MM.1S (cell line): Measurements from ENCODE around the gene KCTD18.

Source experiments
- DNase-seq: peaks from one replicate; pipeline ENCODE4 v3.0.0-alpha.2; 2015
- H2AFZ ChIP-seq: fragments of 300-600 bp; sonication (generic); 2 replicates; pipeline ENCODE4 v1.6.0; 2016; ENCODE audit warnings: antibody characterized with exemption, low read length
- H3F3A ChIP-seq: fragments of 300-600 bp; sonication (generic); 2 replicates; pipeline ENCODE4 v1.6.1; 2016; ENCODE audit warnings: mild to moderate bottlenecking, antibody characterized with exemption, low read length, moderate library complexity, mixed read lengths; ENCODE audit not compliant: insufficient read depth
- H3K27ac ChIP-seq: fragments of 300-600 bp; sonication (generic); 2 replicates; pipeline ENCODE4 v1.5.1; 2016; ENCODE audit warnings: mild to moderate bottlenecking, low read length
- H3K27me3 ChIP-seq: fragments of 300-600 bp; sonication (generic); replicated peaks from 2 replicates; pipeline ENCODE4 v1.6.0; 2016; ENCODE audit warnings: low read length; ENCODE audit not compliant: insufficient read depth
- H3K36me3 ChIP-seq: fragments of 300-600 bp; sonication (generic); replicated peaks from 2 replicates; pipeline ENCODE4 v1.6.1; 2016; ENCODE audit warnings: mild to moderate bottlenecking, low read length, mixed read lengths; ENCODE audit not compliant: insufficient read depth
- H3K4me1 ChIP-seq: fragments of 300-600 bp; sonication (generic); 2 replicates; pipeline ENCODE4 v1.6.1; 2016; ENCODE audit warnings: low read length, mixed read lengths
- H3K4me2 ChIP-seq: fragments of 300-600 bp; sonication (generic); 2 replicates; pipeline ENCODE4 v1.6.0; 2016; ENCODE audit warnings: low read depth, low read length
- H3K4me3 ChIP-seq: fragments of 300-600 bp; sonication (generic); 2 replicates; pipeline ENCODE4 v1.5.1; 2016; ENCODE audit warnings: low read length, mixed read lengths
- H3K79me2 ChIP-seq: fragments of 300-600 bp; sonication (generic); 2 replicates; pipeline ENCODE4 v1.6.1; 2016; ENCODE audit warnings: mixed run types, low read length, mixed read lengths
- H3K9ac ChIP-seq: fragments of 300-600 bp; sonication (generic); 2 replicates; pipeline ENCODE4 v1.6.1; 2016; ENCODE audit warnings: low read length, mixed read lengths
- H3K9me2 ChIP-seq: fragments of 300-600 bp; sonication (generic); replicated peaks from 2 replicates; pipeline ENCODE4 v1.6.1; 2016; ENCODE audit warnings: mild to moderate bottlenecking, low read length, mixed read lengths; ENCODE audit not compliant: insufficient read depth
- H3K9me3 ChIP-seq: fragments of 300-600 bp; sonication (generic); replicated peaks from 2 replicates; pipeline ENCODE4 v1.6.1; 2016; ENCODE audit warnings: mild to moderate bottlenecking, low read length, mixed read lengths; ENCODE audit not compliant: insufficient read depth
- H4K20me1 ChIP-seq: fragments of 300-600 bp; sonication (generic); 2 replicates; pipeline ENCODE4 v1.6.1; 2016; ENCODE audit warnings: mild to moderate bottlenecking, low read length, moderate library complexity, mixed read lengths; ENCODE audit not compliant: insufficient read depth
- EZH2 ChIP-seq: fragments of 300-600 bp; sonication (generic); optimal IDR thresholded peaks from 2 replicates; pipeline ENCODE3; 2017; ENCODE audit warnings: low read depth, mild to moderate bottlenecking, antibody characterized with exemption, low read length, mixed read lengths
- EZH2phosphoT487 ChIP-seq: fragments of 300-600 bp; sonication (generic); IDR thresholded peaks from 2 replicates; pipeline ENCODE4 v1.6.1; 2018; ENCODE audit warnings: antibody characterized with exemption, low read length
- TF ChIP-seq, protein P1 (sequence below): fragments of 300-600 bp; sonication (generic); IDR thresholded peaks from 2 replicates; pipeline ENCODE4 v1.5.1; 2016; ENCODE audit warnings: antibody characterized with exemption, low read length, mixed read lengths

Gene KCTD18

DNA sequence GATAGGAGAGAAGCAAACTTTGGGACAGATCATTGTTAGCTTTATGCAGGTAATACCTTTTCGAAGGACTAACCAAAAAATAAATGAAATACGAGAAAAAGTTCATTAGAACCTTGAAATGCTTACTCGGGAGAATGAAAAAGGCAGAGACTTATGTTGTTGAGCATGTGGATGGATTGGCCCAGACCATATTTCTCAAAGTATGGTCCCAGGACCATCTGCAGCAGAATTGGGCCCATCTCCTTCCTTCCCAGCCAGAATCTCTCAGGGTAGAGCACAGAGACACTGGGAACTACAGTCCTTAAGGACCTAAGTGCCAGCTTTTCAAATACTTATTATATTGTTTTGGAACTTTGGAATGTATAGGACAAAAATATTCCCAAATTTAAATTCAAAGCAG lies 50.8 kb downstream of the KCTD18 start:
- H3K9ac ChIP-seq, result no peak overlapping the region
- peaks cover 53% of the 10 kb centered on the region for H3K4me1 ChIP-seq
- no peak overlapping the region for H2AFZ ChIP-seq
- no peak for DNase-seq
- no peaks in the 10 kb centered on the region; the same call in 1 of the 2 replicates for H3K36me3 ChIP-seq
- no peak overlapping the region for H3K4me3 ChIP-seq
- no peak overlapping the region for H3K4me2 ChIP-seq
- TF ChIP-seq EZH2 (no peak), EZH2phosphoT487 (no peak)
- TF ChIP-seq, protein P1, sequence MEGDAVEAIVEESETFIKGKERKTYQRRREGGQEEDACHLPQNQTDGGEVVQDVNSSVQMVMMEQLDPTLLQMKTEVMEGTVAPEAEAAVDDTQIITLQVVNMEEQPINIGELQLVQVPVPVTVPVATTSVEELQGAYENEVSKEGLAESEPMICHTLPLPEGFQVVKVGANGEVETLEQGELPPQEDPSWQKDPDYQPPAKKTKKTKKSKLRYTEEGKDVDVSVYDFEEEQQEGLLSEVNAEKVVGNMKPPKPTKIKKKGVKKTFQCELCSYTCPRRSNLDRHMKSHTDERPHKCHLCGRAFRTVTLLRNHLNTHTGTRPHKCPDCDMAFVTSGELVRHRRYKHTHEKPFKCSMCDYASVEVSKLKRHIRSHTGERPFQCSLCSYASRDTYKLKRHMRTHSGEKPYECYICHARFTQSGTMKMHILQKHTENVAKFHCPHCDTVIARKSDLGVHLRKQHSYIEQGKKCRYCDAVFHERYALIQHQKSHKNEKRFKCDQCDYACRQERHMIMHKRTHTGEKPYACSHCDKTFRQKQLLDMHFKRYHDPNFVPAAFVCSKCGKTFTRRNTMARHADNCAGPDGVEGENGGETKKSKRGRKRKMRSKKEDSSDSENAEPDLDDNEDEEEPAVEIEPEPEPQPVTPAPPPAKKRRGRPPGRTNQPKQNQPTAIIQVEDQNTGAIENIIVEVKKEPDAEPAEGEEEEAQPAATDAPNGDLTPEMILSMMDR, result no peak
- no peaks in the 10 kb centered on the region for H4K20me1 ChIP-seq
- no peaks in the 10 kb centered on the region for H3K9me2 ChIP-seq
- no peaks in the 10 kb centered on the region for H3K79me2 ChIP-seq
- no peak overlapping the region for H3K27ac ChIP-seq
- H3K9me3 ChIP-seq, result no peaks in the 10 kb centered on the region
- peaks cover 15% of the 10 kb centered on the region for H3F3A ChIP-seq
- no peaks in the 10 kb centered on the region for H3K27me3 ChIP-seq

DNA sequence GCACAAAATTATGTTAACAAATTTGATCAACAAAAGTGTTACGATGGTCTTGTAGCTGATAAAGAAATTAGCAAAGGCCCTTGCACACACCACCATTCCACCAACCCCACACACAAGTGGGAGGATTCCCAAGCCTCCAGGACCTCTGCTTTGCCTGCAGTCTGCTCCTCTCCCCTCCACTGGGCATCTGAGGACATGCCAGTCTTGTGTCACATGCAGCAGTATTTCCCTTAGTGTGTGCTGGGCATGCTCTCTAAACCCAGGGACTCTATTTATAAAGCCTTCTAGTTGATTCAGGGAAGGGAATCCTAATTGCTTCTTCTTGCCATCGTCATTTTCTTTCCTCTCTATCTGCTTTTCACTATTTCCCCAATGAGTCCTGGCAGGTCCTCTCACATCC lies 53.3 kb downstream of the KCTD18 start:
- no peaks in the 10 kb centered on the region for H3K79me2 ChIP-seq
- H3K4me2 ChIP-seq, result peak overlapping the region; percentile 31
- TF ChIP-seq EZH2 (no peak), EZH2phosphoT487 (no peak)
- TF ChIP-seq, protein P1, result no peak
- no peaks in the 10 kb centered on the region for H4K20me1 ChIP-seq
- peak overlapping the region; percentile 96 for H3K27ac ChIP-seq
- H3K9ac ChIP-seq, result peak overlapping the region; percentile 6; the same call in 1 of the 2 replicates
- no peaks in the 10 kb centered on the region for H3K9me2 ChIP-seq
- no peaks in the 10 kb centered on the region for H3K36me3 ChIP-seq
- H3K27me3 ChIP-seq, result no peaks in the 10 kb centered on the region
- peaks cover 15% of the 10 kb centered on the region for H3F3A ChIP-seq
- peaks cover 55% of the 10 kb centered on the region for H3K4me1 ChIP-seq
- H3K9me3 ChIP-seq, result no peaks in the 10 kb centered on the region
- H3K4me3 ChIP-seq, result no peak overlapping the region
- DNase-seq, result no peak
- H2AFZ ChIP-seq, result no peak overlapping the region

DNA sequence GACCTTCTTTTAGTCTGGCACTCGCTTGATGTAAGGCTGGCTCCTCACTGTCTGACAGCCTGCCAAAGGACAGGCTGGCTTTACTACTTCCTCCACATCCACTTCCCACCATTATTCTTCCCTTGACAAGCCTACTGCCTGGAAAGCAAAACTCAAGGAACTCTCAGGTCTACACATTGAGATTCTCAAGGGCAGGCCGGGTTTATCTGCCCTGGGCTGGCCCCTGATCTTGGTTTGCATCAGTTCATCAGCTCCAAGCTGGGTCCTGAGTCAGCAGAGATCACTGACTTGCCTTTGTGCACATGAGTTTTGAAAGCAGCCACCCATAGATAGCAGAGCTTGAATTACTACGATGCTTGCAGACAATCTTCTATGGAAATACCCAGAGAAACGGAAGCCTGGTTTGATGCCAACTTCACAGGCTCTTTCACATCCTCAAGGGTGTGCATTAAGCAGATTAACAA lies 53.9 kb downstream of the KCTD18 start:
- no peaks in the 10 kb centered on the region for H3K79me2 ChIP-seq
- H3K9me2 ChIP-seq, result no peaks in the 10 kb centered on the region
- peak overlapping the region; percentile 13; the same call in 1 of the 2 replicates for H2AFZ ChIP-seq
- peaks cover 15% of the 10 kb centered on the region for H3F3A ChIP-seq
- no peaks in the 10 kb centered on the region for H4K20me1 ChIP-seq
- H3K36me3 ChIP-seq, result no peaks in the 10 kb centered on the region
- H3K9me3 ChIP-seq, result no peaks in the 10 kb centered on the region
- peak overlapping the region; percentile 58 for H3K9ac ChIP-seq
- peak; percentile 93 for DNase-seq
- no peak overlapping the region for H3K4me3 ChIP-seq
- no peaks in the 10 kb centered on the region for H3K27me3 ChIP-seq
- H3K4me2 ChIP-seq, result peak overlapping the region; percentile 31
- H3K27ac ChIP-seq, result peak overlapping the region; percentile 96
- H3K4me1 ChIP-seq, result peaks cover 55% of the 10 kb centered on the region
- TF ChIP-seq, protein P1, result no peak
- no peak for TF ChIP-seq EZH2
- no peak for TF ChIP-seq EZH2phosphoT487
